ENCODE data around the gene ADH7.
"Not testable (repeated sequence)": the region's sequence is repeated elsewhere in the genome, so short reads cannot be mapped to it uniquely, and the experiment has no call there.

The ADH7 gene

DNA sequence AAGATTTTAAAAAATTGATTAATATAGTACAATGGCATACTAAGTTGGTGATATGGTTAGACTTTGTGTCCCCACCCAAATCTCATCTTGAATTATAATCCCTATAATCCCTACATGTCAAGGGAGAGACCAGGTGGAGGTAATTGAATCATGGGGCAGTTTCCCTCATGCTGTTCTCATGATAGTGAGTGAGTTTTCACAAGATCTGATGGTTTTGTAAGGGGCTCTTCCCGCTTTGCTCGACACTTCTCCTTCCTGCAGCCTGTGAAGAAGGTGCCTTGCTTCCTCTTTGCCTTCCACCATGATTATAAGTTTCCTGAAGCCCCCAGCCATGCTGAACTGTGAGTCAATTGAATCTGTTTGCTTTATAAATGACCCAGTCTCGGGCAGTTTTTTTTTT lies 20.2 kb downstream of the ADH7 start:
- not testable (repeated sequence) for DNase-seq

DNA sequence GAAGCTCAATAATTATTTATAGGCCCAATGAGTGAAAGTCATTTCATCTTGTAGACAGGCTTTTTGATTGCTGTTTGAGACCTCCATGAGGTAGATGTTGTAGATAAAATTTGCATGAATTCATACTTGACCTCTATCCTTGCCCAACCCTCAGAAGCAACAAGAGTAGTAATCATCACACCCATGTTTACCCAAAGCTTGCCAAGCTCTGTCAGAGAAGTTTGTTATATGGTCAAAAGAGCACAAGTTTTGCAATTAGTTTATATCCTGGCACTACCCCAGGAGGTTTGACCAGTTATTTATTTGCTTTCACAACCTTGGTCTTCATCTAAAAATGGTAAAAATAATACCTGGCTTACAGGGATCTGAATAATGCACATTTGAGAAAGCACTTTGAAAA lies 20.7 kb downstream of the ADH7 start:
- no peak for DNase-seq

DNA sequence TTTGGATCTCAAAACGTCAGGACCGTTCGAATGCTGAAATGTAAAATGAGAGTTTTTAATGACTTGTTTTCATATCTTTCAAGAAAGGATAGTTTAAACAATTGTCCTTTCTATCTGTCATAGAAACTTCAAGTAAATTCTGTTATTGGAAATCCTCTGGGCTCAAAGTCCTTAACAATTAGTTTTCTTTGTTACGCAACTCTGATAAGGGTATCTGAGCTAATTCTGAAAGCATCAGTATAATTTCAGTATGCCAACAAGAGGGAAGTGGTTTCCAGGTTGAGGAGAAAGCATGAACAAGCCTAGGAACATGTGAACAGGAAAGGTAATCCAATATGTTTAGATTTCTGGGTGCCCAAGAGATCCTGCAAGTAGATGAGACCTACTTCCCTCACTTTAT lies 22.0 kb downstream of the ADH7 start:
- DNase-seq: no peak

DNA sequence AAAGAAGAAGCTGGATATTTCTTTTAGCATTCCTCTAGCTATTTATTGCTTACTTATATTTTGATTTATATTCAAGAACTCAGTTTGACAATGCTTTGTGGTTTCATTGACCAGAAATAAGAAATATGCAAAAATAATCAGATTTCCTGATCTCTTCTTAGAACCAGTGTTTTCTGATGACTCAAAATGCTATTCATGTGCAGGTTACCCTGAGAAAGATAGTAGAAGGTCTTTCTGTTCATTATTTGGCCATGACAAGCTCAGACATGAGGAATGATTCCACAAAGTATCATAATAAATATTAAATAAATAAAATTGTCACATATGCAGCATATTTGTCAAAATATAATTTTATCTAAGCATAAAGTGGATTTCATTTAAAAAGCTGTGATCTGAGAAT lies 24.1 kb downstream of the ADH7 start:
- DNase-seq: no peak

DNA sequence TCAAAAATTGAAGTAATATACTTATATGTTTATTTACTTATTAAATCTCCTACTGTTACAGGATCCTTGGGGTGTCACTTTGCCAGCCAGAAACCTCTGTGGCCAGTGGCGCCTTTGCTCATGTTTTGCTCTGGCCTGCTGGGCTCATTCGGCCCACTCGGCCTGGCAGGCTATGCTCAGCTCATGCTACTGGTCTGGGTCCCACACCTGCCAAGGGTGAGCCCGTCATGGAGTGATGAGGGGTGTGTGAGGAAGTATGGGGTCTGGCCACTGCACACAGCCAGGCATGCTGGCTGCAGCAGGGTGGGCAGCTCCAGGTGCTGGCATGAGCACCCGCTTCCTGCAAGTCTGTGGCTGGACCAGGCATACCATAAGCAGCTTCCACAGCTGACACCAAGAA lies 25.1 kb downstream of the ADH7 start:
- DNase-seq: no peak

DNA sequence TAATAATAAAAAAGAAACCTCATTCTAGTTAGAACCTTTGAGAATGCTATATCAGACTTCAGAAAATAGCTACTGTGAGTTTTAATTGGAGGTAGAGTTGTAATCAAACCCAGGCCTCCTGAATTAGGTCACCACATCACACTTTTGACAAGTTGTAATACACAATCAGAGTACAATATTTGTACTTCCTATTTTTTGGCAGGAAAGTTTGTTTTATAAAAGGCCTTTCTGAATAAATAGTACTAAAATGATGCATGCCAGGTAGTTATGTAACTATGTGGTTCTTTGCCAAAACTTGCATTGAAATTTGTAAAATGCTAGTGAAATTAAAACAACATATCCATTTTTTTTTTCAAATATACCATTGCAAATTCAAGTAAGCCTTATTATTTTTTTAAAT lies 26.8 kb downstream of the ADH7 start:
- no peak for DNase-seq

DNA sequence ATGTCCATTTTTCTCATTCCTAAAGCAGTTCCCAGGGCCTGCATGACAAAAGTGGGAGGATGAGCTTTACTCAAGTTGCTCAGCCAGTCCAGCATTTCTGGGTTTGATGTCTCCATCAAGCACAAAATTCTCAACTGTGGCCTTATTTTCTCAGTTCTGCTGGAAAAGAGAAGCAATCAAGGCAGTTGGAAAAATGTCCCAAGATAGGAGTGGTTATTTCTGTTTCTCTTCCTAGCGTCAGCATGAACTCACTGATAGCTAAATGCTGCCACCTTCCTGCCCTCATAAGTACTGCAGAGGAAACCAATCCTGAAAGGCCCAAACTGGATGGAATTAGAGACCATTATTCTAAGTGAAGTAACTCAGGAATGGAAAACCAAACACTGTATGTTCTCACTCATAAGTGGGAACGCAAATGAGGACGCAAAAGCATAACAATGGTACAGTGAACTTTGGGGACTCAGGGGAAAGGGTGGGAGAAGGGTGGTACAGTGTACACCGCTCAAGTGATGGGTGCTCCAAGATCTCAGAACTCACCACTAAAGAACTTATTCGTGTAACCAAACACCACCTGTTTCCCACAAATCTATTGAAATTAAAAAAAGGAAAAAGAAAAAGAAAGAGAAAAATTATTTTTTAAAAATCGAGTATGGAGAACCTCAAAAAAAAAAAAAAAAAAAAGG lies 29.6 kb downstream of the ADH7 start:
- no peak for DNase-seq

DNA sequence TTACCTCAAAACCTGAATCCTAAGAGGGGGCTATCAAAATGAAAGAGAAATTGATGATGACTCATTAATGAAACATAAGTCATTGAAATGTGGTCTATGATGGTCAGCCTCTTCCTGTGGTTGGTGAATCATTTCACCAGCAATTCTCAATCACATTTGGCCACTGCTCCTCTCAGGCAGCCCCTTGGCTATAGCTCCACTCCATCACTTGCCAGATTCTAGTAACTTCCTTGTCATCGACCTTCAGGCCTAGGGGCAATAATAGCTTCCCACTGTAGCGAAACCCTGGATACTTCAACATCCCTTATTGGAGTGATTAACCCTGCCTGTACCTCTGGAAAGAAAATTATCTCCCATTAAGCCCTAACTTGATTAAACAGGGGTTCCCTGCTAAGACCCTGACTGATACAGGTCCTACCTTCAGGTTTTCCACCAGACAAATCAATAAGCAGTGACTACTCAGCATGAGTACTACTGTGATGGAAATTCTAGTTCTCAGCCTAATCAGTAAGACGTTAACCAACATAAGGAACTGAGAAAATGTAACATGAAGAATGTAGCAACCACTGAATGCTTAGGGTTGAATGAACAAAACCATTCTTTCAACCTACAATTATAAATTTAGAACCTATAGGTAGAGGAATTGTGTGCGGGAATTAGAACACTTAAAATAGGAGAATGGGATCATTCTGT lies 30.4 kb downstream of the ADH7 start:
- no peak for DNase-seq

DNA sequence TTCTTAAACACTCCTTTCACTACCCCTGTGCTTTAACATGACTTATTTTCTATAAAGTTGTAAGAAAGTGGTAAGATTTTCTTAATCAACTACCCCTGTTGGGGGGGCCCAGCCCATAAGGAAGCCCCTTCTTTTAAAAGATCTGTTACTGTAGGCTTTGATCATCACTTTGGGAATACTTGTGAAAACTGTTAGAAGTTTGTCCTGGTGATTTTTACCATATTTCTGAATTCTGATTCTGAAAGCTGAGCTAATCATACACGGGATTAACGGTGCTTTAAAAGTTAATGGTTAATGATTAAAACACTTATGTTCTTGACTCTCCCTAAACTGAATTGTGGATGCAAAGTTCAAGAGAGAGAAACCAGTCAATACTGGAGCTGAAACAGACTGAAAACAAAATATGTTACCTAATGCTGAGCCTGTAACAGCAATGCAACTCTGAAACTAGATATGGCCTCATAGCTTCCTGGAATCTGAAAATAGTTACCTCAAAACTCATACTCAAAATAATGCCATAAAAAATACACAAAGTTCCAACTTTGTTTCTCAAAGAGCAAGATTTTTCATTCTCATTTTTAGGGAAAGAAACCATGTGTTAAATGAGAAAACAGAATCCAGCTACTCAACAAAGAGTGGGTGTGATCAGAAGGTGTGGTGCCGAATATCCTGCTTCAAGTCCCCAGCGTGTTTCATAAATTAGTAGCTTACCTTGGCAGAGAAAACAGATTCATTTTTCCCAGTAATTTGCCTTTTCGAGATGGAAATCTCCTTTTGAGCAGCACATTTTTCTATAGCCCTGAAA lies 31.6 kb downstream of the ADH7 start:
- no peak for DNase-seq

DNA sequence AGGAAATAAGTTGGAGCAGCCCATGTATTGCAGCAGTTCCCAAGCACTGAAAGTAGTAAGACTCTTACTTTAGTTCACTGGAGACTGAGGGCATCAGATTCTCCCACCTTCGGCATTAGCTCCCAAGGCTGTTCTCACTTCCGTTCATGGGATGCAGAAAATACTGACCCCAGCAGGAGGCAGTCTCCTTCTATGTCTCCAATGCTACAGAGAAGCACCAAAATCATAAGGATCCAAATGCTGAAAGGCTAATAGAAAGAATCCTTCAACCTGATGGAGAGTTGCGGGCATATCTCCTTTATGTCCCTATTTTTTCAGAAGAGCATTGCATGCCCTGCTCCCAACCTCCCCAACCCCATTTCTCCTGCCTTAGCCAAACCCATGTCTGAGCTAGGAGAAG lies 32.4 kb downstream of the ADH7 start:
- no peak for DNase-seq

DNA sequence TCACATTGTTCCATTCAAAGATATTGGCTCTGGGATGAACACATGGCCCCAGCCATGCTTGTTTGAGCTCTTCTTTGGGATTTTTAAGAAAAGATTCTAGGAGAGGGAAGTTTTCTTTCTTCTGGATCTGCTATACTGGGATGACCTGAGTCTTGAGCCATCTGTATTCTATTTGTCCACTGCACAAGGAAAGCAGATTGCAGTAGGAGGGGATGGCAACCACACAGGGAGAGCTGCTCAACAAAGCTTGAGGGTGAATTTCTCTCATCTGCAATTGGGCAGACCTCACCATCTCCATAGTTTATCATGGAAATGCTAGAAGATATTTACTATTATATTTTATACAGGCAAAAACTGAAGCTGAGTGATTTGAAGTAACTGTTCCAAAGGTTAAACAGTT lies 34.3 kb downstream of the ADH7 start:
- DNase-seq: no peak

DNA sequence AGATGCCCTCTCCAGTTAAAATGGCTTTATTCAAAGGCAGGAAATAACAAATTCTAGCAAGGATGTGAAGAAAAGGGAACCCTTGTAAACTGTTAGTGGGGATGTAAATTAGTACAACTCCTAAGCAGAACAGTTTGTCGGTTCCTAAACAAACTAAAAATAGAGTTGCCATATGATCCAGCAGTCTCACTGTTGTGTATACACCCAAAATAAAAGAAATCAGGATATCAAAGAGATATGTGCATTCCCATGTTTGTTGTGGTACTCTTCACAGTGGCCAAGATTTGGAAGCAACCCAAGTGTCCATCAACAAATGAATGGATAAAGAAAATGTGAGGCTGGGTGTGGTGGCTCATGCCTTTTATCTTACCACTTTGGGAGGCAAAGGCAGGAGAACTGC lies 36.1 kb downstream of the ADH7 start:
- no peak for DNase-seq

DNA sequence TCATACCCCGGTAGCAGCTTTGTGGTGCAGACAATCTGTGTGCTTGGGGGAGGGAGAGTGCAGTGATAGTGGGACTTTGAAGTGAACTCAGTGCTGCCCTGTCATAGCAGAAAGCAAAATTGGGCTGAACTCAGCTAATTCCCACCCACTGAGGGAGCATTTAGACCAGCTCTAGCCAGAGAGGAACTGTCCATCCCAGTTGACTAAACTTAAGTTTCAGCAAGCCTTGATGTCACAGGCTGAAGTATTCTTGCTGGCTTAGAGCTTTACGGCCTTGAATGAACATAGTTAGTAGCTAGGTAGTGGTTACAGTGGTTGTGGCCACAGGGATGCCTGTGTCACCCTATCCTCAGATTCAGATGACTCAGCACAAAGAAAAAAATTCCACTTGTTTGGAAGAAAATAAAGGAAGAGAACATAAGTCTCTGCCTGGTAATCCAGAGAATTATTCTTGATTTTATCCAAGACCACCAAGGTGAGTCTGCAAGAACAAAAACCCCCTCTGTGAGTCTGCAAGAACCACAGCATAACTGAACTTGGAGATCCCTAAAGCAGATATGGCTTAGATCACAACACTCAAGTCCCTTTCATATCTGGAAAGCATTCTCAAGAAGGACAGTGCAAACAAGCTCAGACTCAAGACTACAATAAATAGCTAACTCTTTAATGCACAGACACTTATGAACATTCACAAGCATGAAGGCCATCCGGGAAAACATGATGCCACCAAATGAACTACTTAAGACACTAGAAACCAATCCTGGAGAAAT lies 39.4 kb downstream of the ADH7 start:
- DNase-seq: no peak

DNA sequence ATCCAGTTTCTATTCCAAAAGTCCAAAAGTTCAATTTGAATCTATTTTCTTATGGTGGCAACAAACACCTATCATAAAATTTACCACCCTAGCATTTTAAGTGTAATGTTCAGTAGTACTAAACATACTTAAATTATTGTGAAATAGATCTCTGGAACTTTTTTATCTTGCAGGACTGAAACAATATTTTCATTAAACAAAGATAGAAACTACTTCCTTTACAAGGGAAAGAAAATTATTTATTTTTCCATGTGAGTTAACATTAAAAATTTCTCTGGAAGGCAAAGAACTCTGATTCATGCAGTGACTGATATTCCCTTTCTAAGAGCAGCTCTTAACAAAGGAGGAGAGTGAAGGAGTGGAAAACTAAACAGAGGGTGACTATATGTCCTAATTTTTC lies 40.2 kb downstream of the ADH7 start:
- DNase-seq: no peak

DNA sequence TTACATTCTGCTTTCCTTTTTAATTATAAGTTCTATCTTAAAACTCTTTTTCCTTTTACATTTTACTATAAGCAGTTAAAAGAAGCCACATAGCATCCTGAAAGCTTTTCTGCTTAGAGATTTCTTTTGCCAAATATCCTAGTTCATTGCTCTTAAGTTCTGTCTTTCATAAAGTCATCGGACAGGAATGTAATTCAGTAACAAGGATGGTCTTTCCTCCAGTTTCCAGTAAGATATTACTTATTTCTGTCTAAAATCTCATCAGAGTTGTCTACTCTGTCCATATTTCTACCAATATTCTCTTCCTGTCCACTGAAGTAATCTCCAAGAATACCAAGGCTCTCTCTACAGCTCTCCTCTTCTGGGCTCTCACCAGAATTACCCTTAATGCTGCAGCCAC lies 45.1 kb downstream of the ADH7 start:
- DNase-seq: no peak

DNA sequence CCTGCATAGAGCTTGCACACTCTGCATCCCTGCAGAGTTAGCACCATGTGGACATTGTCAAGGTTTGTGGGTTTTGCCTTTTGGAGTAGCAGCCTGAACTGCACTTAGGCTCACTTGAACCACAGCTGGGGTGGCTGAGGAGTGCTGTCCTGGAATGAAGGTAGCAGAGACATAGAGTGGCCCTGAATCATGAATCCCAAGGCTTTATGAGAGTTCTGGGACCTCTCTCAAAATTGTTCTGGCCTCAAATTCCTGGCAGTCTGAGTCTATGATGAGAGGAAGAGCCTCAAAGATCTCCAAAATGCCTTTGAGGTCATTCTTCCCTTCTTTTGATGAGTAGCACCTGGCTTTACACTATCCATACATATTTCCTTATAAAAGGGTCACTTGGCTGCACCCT lies 45.5 kb downstream of the ADH7 start:
- no peak for DNase-seq

DNA sequence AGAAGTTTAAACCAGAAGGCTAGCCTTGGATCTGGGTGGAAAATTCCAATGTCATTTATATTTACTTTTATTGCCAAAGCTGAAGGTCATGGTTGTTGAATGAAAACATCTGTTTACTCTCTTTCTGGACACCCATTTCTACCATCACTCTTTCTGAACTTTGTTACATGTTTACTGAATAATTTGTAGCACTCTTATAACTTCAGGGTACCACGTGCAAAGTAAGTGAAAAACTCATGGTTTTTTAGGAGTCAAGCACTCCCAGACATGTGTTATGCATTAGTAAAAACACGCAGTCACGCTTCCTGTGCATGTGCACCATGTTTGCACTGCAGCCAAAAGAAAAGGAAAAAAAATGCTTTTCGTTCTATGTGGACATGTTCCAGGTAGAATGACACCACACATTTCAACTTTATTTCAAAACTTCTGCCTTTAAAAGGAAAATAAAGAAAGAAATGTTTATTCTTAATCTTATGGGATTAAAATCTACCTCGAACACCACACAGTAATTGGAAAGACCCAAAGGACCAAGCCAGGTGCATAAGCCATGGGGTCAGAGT lies 51.2 kb downstream of the ADH7 start:
- no peak for DNase-seq

DNA sequence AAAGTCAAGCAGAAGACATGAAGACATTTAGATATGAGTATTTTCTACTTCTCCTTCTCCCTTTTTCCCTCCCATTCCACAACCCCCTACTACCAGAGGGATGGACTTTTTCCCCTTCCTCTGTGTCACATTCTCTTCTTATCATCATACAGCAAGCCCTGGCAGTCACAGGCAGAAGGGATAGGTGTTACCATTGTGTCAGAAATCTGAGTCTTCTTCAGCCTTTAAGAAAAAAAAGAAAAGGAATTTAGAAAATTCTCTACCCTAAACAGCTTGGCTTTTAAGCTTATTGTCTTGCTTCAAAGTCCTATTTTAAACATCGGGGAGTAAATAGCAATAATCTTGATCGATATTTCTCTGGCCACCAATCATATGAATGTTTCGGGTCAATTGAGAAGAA lies 51.7 kb downstream of the ADH7 start:
- no peak for DNase-seq

DNA sequence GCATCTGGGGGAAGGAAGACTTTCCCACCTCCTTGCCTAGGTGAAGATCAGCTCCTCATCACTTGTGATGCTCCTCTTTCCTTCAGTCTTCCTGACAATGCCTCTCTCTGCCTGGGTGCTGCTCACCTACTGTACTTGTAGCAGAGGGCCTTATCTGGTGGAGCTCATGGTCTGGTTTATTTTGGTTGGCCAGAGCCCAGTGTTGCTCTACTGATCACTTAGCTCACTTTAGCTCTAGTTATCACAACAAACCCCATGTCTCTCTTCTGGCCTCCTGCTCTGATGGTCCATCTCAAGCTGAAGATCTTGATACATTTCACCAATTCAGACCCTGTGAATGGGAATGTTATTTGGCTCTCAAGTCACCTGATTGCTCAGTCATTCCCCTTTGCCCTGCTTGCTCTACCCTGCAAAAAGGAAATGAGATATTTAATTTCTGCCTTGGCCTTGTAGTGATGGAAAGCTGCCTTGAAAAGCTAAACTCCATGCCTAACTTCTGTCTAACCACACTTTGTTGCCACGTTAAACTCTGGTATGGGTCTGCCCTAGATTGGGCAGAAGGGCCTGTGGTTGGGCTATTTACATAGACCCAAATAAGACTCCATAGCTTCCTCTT lies 52.3 kb downstream of the ADH7 start:
- DNase-seq: no peak

DNA sequence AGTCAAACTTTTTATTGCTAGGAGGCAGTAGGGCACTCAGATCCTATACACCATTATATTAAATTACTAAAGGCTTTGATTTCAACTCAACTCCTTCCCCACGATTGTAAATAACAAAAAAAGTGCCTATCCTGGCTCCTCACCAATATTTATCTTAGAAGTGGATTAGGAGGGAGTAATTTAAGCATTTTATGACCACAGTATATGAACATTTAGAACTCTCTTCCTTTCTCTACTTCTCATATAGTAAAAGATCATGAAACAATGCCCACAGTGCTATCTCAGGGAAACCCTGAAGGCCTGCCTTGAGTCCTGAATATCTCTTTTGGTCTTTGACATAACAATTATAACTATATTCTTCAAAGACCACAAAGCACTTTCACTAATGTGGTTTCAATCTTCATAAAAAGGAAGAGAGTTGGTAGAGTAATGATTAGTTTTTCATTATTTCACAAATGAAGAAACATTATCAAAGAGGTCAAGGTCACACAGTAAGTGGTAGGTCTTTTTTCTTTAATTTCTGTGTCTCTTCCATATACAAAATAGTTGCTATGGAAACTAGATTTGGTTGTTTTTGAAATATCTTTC lies 53.5 kb downstream of the ADH7 start:
- no peak for DNase-seq

DNA sequence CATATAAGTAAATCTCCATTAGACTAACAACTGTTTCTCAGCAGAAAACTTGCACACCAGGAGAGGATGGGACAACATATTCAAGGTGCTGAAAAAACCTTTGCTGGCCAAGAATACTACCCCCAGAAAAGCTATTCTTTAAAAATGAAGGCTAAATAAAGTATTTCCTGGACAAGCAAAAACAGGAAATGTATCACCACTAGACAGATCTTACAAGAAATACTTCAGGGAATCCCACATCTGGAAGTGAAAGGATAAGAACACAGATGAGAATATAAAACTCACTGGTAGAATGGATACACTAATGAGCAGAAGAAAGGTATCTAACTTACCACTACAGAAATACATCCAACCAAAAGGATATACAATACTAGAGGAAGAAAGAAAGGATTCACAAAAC lies 55.6 kb downstream of the ADH7 start:
- no peak for DNase-seq

DNA sequence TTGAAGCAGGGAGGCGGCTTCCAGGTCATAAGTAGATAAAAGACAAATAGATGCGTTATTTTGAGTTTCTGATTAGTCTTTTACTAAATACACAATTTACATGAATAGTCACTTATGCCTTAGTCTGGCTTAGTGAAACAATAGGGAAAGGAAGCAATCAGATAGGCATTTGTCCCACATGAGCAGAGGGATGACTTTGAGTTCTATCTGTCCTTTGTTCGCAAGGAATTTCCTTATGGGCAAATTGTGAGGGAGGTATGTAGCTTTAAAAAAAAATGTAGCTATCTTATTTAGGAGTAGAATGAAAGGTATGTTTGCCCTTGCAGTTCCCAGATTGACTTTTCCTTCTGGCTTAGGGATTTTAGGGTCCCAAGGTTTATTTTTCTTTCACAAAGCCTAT lies 56.3 kb downstream of the ADH7 start:
- no peak for DNase-seq

Measured in NCI-H187 treated with DMSO at 0.1 percent for 48 hours (cell line).